Aorta (tissue), 5 donors: ENCODE measurements around the gene PTPRG. TPM values are rescaled to one million over a fixed set of nuclear protein-coding genes. Genes with fewer than 3 reads are reported as not detected.
A peak's percentile ranks its signal among the peaks of the same experiment; 100 is the strongest.

ENCODE experiments used
- ATAC-seq: fragments of 200-7000 bp; cut with Tn5 transposase; one replicate; pipeline ENCODE4 v1.9.1; 2022; ENCODE audit warnings: moderate library complexity; ENCODE audit not compliant: low FRiP score
- DNase-seq, 2 donors: peaks; one replicate each; pipeline ENCODE4 v3.0.0-alpha.2; 2020
- H3K27ac ChIP-seq, 2 donors: one replicate each; pipeline ENCODE4 v1.5.1; 2013; ENCODE audit warnings: low read length in 2 of 2, mild to moderate bottlenecking in 2 of 2, moderate library complexity in 2 of 2, control low read depth in 1 of 2, inconsistent platforms in 1 of 2, low read depth in 1 of 2
- H3K27me3 ChIP-seq, 2 donors: one replicate each; pipeline ENCODE4 v1.6.1; 2013; ENCODE audit warnings: control low read depth in 1 of 2, low read length in 1 of 2, mild to moderate bottlenecking in 1 of 2, moderate library complexity in 1 of 2; ENCODE audit not compliant: insufficient read depth in 2 of 2, control insufficient read depth in 1 of 2
- H3K36me3 ChIP-seq, 2 donors: one replicate each; pipeline ENCODE4 v1.6.1; 2013; ENCODE audit warnings: control low read depth in 1 of 2, low read length in 1 of 2, mild to moderate bottlenecking in 1 of 2; ENCODE audit not compliant: insufficient read depth in 2 of 2, control insufficient read depth in 1 of 2
- H3K4me1 ChIP-seq, 2 donors: one replicate each; pipeline ENCODE4 v1.6.1; 2013; ENCODE audit warnings: low read length in 2 of 2, control low read depth in 1 of 2, mild to moderate bottlenecking in 1 of 2, moderate library complexity in 1 of 2; ENCODE audit not compliant: insufficient read depth in 2 of 2, control insufficient read depth in 1 of 2
- H3K4me3 ChIP-seq, 2 donors: one replicate each; pipeline ENCODE4 v1.5.1; 2013; ENCODE audit warnings: low read length in 2 of 2, control low read depth in 1 of 2, mild to moderate bottlenecking in 1 of 2
- H3K9me3 ChIP-seq: one replicate; pipeline ENCODE4 v1.6.1; 2013; ENCODE audit warnings: mild to moderate bottlenecking, low read length; ENCODE audit not compliant: control insufficient read depth
- WGBS, 2 donors: extraction: QIAGEN DNeasy Blood & Tissue Kit; methylation state at CpG; one replicate each; pipeline ENCODE4 v1.1.7; 2013; 5-methylcytosine and 5-hydroxymethylcytosine counted together
- intact Hi-C, 2 donors: fragments of 100-400 bp; cut with DNase I; formaldehyde crosslinking; loops; one replicate each; pipeline versions ENCODE4 v1.14.2 to v1.15.0; 2022
- polyA plus RNA-seq, 2 donors: library from polyadenylated mRNA; stranded (reverse); fragments of 200-250 nt; gene quantifications; one replicate each; pipeline ENCODE4 v1.2.3, GENCODE V29; 2013
- total RNA-seq, 2 donors: library from RNA; stranded (reverse); fragmentation: NEBNext Ultra II Directional; extraction: Animal tissue kit (Norgen Biotek cat#: 25700); gene quantifications; one replicate each; pipeline ENCODE4 v1.2.1, GENCODE V29; 2021
- donor health status: healthy with polysubstance abuse.
- donor health status: Bipolar disorder and iron deficiency.
- donor health status: DM: no; HTN: no; CAD: no.
- donor health status: DM: no; HTN: no; CAD: no.
- donor health status: DM: yes; HTN: yes; CAD: no.

Gene PTPRG
- total and polyA plus RNA-seq, 4 donors, result 5.3 to 150 (median 52.4) TPM

DNA sequence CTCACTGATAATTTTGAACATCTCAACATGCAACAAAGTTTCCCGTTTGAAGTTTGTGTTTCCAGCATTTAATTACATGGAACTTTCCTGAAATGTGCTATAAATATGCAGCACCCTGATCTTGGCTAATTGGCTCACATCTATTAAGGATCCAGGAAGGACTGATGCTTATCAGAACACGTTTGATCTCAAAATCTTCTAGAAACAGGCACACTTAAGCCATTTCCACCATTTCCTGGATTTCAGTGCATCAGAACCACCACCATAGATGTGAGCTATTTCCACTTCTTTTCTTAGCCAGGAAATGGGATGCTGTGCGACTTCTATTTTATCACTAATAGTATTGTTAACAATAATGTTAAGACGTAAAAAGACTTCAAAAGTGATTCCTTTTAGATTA lies 583.1 kb downstream of the PTPRG start:
- ATAC-seq (no peak), DNase-seq (no peak)
- H3K4me3 ChIP-seq, result no peak overlapping the region
- H3K27me3 ChIP-seq, result no peaks in the 10 kb centered on the region
- H3K4me1 ChIP-seq, result peaks cover 0 to 7% of the 10 kb centered on the region in 2 donors
- no peaks in the 10 kb centered on the region for H3K9me3 ChIP-seq
- intact Hi-C loops, result no loop called here
- 66 to 72% methylated on average over 4 of the region's 4 CpGs for WGBS, 2 donors
- no peaks in the 10 kb centered on the region for H3K36me3 ChIP-seq
- no peak overlapping the region for H3K27ac ChIP-seq

- Histone ChIP-seq H3K27me3 (no peaks in the 10 kb centered on the region), H3K4me3 (no peak overlapping the region), H3K27ac (peak overlapping the region in 1 of 2 donors; percentile 14), H3K9me3 (no peaks in the 10 kb centered on the region), H3K36me3 (no peaks in the 10 kb centered on the region), H3K4me1 (peaks cover 0 to 4% of the 10 kb centered on the region in 2 donors)
- no peak for DNase-seq
- no peak for ATAC-seq
- intact Hi-C loops, result no loop called here
- WGBS, 2 donors, result 94 to 95% methylated on average over 9 of the region's 9 CpGs
Measured at GRCh38 chr3:62145086-62145757, 583.9 kb downstream of the PTPRG start.

GRCh38 chr3:62149539-62149938 lies 588.2 kb downstream of the PTPRG start:
- 96 to 100% methylated on average over 6 of the region's 6 CpGs for WGBS, 2 donors
- DNase-seq, result no peak
- Histone ChIP-seq H3K4me1 (no peaks in the 10 kb centered on the region), H3K4me3 (no peak overlapping the region), H3K27me3 (no peaks in the 10 kb centered on the region), H3K36me3 (no peaks in the 10 kb centered on the region), H3K27ac (peak overlapping the region in 1 of 2 donors; percentile 4), H3K9me3 (no peaks in the 10 kb centered on the region)
- ATAC-seq, result no peak
- intact Hi-C loops, result no loop called here

DNA sequence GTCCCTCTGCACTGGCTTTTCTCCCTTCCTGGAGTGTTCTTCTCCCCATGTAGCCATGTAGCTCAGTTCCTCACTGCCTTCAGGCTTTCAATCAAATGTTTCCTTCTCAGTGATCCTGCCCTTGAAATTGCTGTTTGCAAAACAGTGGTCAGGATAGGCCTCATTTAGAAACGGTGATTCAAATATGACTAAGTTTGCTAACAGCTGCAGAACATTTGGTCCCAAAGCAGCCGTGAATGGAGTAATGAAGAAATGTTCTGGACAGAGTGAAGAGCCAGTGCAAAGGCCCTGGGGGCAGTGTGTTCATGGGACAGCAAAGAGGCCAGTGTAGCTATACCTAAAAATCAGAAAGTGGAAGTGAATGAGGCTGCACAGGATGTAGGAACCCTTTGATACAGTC lies 588.6 kb downstream of the PTPRG start:
- DNase-seq (no peak), ATAC-seq (peak; percentile 25)
- Histone ChIP-seq H3K4me3 (no peak overlapping the region), H3K27ac (peak overlapping the region in 1 of 2 donors; percentile 45), H3K27me3 (no peaks in the 10 kb centered on the region), H3K4me1 (no peaks in the 10 kb centered on the region), H3K36me3 (no peaks in the 10 kb centered on the region), H3K9me3 (no peaks in the 10 kb centered on the region)
- intact Hi-C loops, result no loop called here
- 18 to 28% methylated on average over 2 of the region's 2 CpGs for WGBS, 2 donors

GRCh38 chr3:62151591-62151990 lies 590.2 kb downstream of the PTPRG start:
- WGBS, 2 donors, result 64 to 66% methylated on average over 1 of the region's 1 CpG
- intact Hi-C loops, result no loop called here
- DNase-seq (no peak), ATAC-seq (no peak)
- H3K27me3 ChIP-seq, result no peaks in the 10 kb centered on the region
- no peak overlapping the region for H3K4me3 ChIP-seq
- H3K36me3 ChIP-seq, result no peaks in the 10 kb centered on the region
- H3K27ac ChIP-seq, result no peak overlapping the region
- H3K4me1 ChIP-seq, result peaks cover 0 to 9% of the 10 kb centered on the region in 2 donors
- no peaks in the 10 kb centered on the region for H3K9me3 ChIP-seq

DNA sequence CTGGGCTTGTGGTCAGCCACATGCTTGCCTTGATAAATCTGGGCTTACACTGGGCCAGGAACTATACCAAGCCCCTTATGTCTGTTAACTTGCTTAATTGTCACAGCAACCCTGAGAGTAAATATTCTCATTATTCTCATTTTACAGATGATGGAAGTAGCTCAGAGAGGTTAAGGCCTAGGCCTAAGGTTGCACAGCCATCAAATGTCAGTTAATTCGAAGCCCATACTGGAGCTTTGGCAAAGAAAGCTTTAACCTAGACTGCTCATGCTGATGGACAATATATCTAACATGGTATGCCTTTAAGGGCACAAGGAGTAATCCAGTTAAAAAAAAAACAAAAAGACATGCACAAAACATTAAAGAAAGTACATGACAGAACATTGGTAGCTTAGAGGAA lies 591.9 kb downstream of the PTPRG start:
- Histone ChIP-seq H3K9me3 (no peaks in the 10 kb centered on the region), H3K4me1 (peaks cover 3 to 9% of the 10 kb centered on the region in 2 donors), H3K36me3 (no peaks in the 10 kb centered on the region), H3K4me3 (no peak overlapping the region), H3K27me3 (no peaks in the 10 kb centered on the region), H3K27ac (no peak overlapping the region)
- intact Hi-C loops, result no loop called here
- ATAC-seq (no peak), DNase-seq (no peak)
- WGBS, 2 donors, result 95 to 100% methylated on average over 1 of the region's 1 CpG

- no peaks in the 10 kb centered on the region for H3K9me3 ChIP-seq
- H3K27ac ChIP-seq, result peak overlapping the region; percentile 32 to 34
- no peak for DNase-seq
- H3K27me3 ChIP-seq, result no peaks in the 10 kb centered on the region
- H3K4me1 ChIP-seq, result peaks cover 6 to 14% of the 10 kb centered on the region in 2 donors
- no peak for ATAC-seq
- intact Hi-C loops, result no loop called here
- H3K36me3 ChIP-seq, result no peaks in the 10 kb centered on the region
- H3K4me3 ChIP-seq, result no peak overlapping the region
- 29 to 34% methylated on average over 13 of the region's 13 CpGs for WGBS, 2 donors
Measured at GRCh38 chr3:62154457-62155148, 593.2 kb downstream of the PTPRG start.

DNA sequence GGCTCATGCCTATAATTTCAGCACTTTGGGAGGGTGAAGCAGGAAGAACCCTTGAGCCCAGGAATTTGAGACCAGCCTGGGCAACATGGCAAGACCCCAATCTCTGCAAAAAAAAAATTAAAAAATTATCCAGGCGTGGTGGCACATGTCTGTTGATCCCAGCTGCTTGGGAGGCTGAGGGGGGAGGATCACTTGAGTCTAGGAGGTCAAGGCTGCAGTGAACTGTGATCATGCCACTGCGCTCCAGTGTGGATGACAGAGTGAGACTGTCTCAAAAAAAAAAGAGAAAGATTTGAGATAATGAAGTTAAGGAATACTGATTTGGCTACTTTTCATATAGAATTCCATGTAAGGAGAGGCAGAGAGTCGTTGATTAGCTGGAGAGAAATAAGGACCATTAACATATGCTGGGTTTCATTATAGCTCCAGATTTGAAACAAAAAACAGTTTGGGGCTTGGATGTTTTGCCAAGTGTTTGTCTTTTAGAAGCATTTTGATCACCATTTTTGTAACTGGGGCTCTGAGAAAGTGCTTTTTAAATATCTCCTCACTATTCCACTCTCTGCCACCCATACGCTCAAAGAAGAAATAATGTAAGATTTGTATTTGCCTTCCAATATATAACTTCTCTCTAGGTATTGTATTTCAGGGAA lies 597.8 kb downstream of the PTPRG start:
- peak overlapping the region; percentile 89 to 94 for H3K27ac ChIP-seq
- WGBS, 2 donors, result 20 to 29% methylated on average over 4 of the region's 4 CpGs
- H3K9me3 ChIP-seq, result no peaks in the 10 kb centered on the region
- H3K4me1 ChIP-seq, result peaks cover 12 to 20% of the 10 kb centered on the region in 2 donors
- intact Hi-C loops, result no loop called here
- H3K27me3 ChIP-seq, result no peaks in the 10 kb centered on the region
- no peaks in the 10 kb centered on the region for H3K36me3 ChIP-seq
- DNase-seq, result no peak
- ATAC-seq, result peak; percentile 15
- no peak overlapping the region for H3K4me3 ChIP-seq
